ENCODE measurements around the gene FAM187B. TPM values are rescaled to one million over a fixed set of nuclear protein-coding genes. Genes with fewer than 3 reads are reported as not detected.

Gene FAM187B
- total RNA-seq, 1 experiment from 2014 or later = not detected

- peaks cover 18% of the 10 kb centered on the region for H3K4me1 ChIP-seq (replicated peaks)
- DNase-seq (ENCODE audit: low read depth in 1 of 2, low spot score in 2 of 2) = peak in 1 of 2 experiments; percentile 32
- H3K4me3 ChIP-seq = peak overlapping the region; percentile 85
Measured at GRCh38 chr19:35267353-35267817, 38.8 kb upstream of the FAM187B start.

GRCh38 chr19:35266520-35267352, 38.2 kb upstream of the FAM187B start:
- peak overlapping the region; percentile 43; the same call in 1 of the 2 replicates for H3K27ac ChIP-seq
- no peaks in the 10 kb centered on the region for H3K9me3 ChIP-seq (replicated peaks)
- H3K27me3 ChIP-seq (replicated peaks) = peaks cover 12% of the 10 kb centered on the region
- no peak for DNase-seq (ENCODE audit: low read depth in 1 of 2, low spot score in 2 of 2)
- H3K4me3 ChIP-seq = peak overlapping the region; percentile 85
- peaks cover 18% of the 10 kb centered on the region for H3K4me1 ChIP-seq (replicated peaks)
- H3K36me3 ChIP-seq = peaks cover 32% of the 10 kb centered on the region

More at GRCh38 chr19:35267353-35267817, 38.8 kb upstream of the FAM187B start:
- Histone ChIP-seq H3K9me3 (replicated peaks) (no peaks in the 10 kb centered on the region), H3K27ac (peak overlapping the region; percentile 43), H3K36me3 (peaks cover 39% of the 10 kb centered on the region), H3K27me3 (replicated peaks) (peaks cover 9% of the 10 kb centered on the region)

- peaks cover 14% of the 10 kb centered on the region for H3K27me3 ChIP-seq (replicated peaks)
- H3K36me3 ChIP-seq = peaks cover 25% of the 10 kb centered on the region
- H3K4me3 ChIP-seq = no peak overlapping the region
- no peak overlapping the region for H3K27ac ChIP-seq
- H3K4me1 ChIP-seq (replicated peaks) = peaks cover 18% of the 10 kb centered on the region
- peak in 1 of 2 experiments; percentile 28 for DNase-seq (ENCODE audit: low read depth in 1 of 2, low spot score in 2 of 2)
- H3K9me3 ChIP-seq (replicated peaks) = no peaks in the 10 kb centered on the region
Measured at GRCh38 chr19:35265900-35266519, 37.5 kb upstream of the FAM187B start.

GRCh38 chr19:35265126-35265899, 36.8 kb upstream of the FAM187B start:
- Histone ChIP-seq H3K4me1 (replicated peaks) (peaks cover 18% of the 10 kb centered on the region), H3K9me3 (replicated peaks) (no peaks in the 10 kb centered on the region), H3K36me3 (peaks cover 18% of the 10 kb centered on the region), H3K27me3 (replicated peaks) (peaks cover 20% of the 10 kb centered on the region), H3K4me3 (no peak overlapping the region), H3K27ac (no peak overlapping the region)
- DNase-seq (ENCODE audit: low read depth in 1 of 2, low spot score in 2 of 2) = peak in 1 of 2 experiments; percentile 19

GRCh38 chr19:35264268-35265125, 36.0 kb upstream of the FAM187B start:
- H3K27me3 ChIP-seq (replicated peaks) = peaks cover 20% of the 10 kb centered on the region
- no peak overlapping the region for H3K4me3 ChIP-seq
- peaks cover 11% of the 10 kb centered on the region for H3K4me1 ChIP-seq (replicated peaks)
- H3K36me3 ChIP-seq = peaks cover 11% of the 10 kb centered on the region
- DNase-seq (ENCODE audit: low read depth in 1 of 2, low spot score in 2 of 2) = peak in 1 of 2 experiments; percentile 28
- H3K27ac ChIP-seq = no peak overlapping the region
- H3K9me3 ChIP-seq (replicated peaks) = no peaks in the 10 kb centered on the region

GRCh38 chr19:35262101-35262761, 33.7 kb upstream of the FAM187B start:
- Histone ChIP-seq H3K36me3 (peaks cover 10% of the 10 kb centered on the region), H3K27ac (no peak overlapping the region), H3K4me3 (no peak overlapping the region), H3K27me3 (replicated peaks) (peaks cover 20% of the 10 kb centered on the region), H3K4me1 (replicated peaks) (peaks cover 8% of the 10 kb centered on the region), H3K9me3 (replicated peaks) (no peaks in the 10 kb centered on the region)
- DNase-seq (ENCODE audit: low read depth in 1 of 2, low spot score in 2 of 2) = peak in 1 of 2 experiments; percentile 33

- peaks cover 6% of the 10 kb centered on the region for H3K36me3 ChIP-seq
- no peaks in the 10 kb centered on the region for H3K9me3 ChIP-seq (replicated peaks)
- H3K4me1 ChIP-seq (replicated peaks) = peaks cover 1% of the 10 kb centered on the region
- peaks cover 20% of the 10 kb centered on the region for H3K27me3 ChIP-seq (replicated peaks)
- H3K27ac ChIP-seq = no peak overlapping the region
- peak in 1 of 2 experiments; percentile 31 for DNase-seq (ENCODE audit: low read depth in 1 of 2, low spot score in 2 of 2)
- H3K4me3 ChIP-seq = no peak overlapping the region
Measured at GRCh38 chr19:35261356-35262100, 33.0 kb upstream of the FAM187B start.

- Histone ChIP-seq H3K27me3 (replicated peaks) (peaks cover 24% of the 10 kb centered on the region), H3K27ac (no peak overlapping the region), H3K36me3 (no peaks in the 10 kb centered on the region), H3K4me3 (no peak overlapping the region), H3K4me1 (replicated peaks) (no peaks in the 10 kb centered on the region), H3K9me3 (replicated peaks) (no peaks in the 10 kb centered on the region)
- DNase-seq (ENCODE audit: low read depth in 1 of 2, low spot score in 2 of 2) = peak in 1 of 2 experiments; percentile 28
Measured at GRCh38 chr19:35260694-35261304, 32.3 kb upstream of the FAM187B start.

- DNase-seq (ENCODE audit: low read depth in 1 of 2, low spot score in 2 of 2) = peak in 1 of 2 experiments; percentile 20
- Histone ChIP-seq H3K27me3 (replicated peaks) (peaks cover 13% of the 10 kb centered on the region), H3K9me3 (replicated peaks) (no peaks in the 10 kb centered on the region), H3K4me1 (replicated peaks) (no peaks in the 10 kb centered on the region), H3K4me3 (no peak overlapping the region), H3K36me3 (no peaks in the 10 kb centered on the region), H3K27ac (no peak overlapping the region)
Measured at GRCh38 chr19:35257113-35257461, 28.5 kb upstream of the FAM187B start.

- Histone ChIP-seq H3K27me3 (replicated peaks) (peaks cover 13% of the 10 kb centered on the region), H3K4me1 (replicated peaks) (no peaks in the 10 kb centered on the region), H3K36me3 (no peaks in the 10 kb centered on the region), H3K4me3 (no peak overlapping the region), H3K9me3 (replicated peaks) (no peaks in the 10 kb centered on the region), H3K27ac (no peak overlapping the region)
- DNase-seq (ENCODE audit: low read depth in 1 of 2, low spot score in 2 of 2) = peak in 1 of 2 experiments; percentile 2
Measured at GRCh38 chr19:35256566-35256965, 28.0 kb upstream of the FAM187B start.

- no peak overlapping the region for H3K4me3 ChIP-seq
- DNase-seq (ENCODE audit: low read depth in 1 of 2, low spot score in 2 of 2) = peak in 1 of 2 experiments; percentile 22
- H3K36me3 ChIP-seq = no peaks in the 10 kb centered on the region
- peaks cover 9% of the 10 kb centered on the region for H3K27me3 ChIP-seq (replicated peaks)
- no peaks in the 10 kb centered on the region for H3K9me3 ChIP-seq (replicated peaks)
- no peak overlapping the region for H3K27ac ChIP-seq
- no peaks in the 10 kb centered on the region for H3K4me1 ChIP-seq (replicated peaks)
Measured at GRCh38 chr19:35254341-35255297, 26.1 kb upstream of the FAM187B start.

All from SJSA1 (cell line).